Epidermal melanocyte (primary cell): Measurements from ENCODE around the gene CARMIL1.

Experiments used
- DNase-seq: peaks from one replicate; pipeline ENCODE4 v3.0.0; 2011; ENCODE audit warnings: low spot score; ENCODE audit not compliant: insufficient read length

Gene CARMIL1

GRCh38 chr6:25404693-25405169, 125.6 kb downstream of the CARMIL1 start:
- DNase-seq: no peak

GRCh38 chr6:25405442-25405841, 126.3 kb downstream of the CARMIL1 start:
- no peak for DNase-seq

GRCh38 chr6:25407431-25407830, 128.3 kb downstream of the CARMIL1 start:
- no peak for DNase-seq

- DNase-seq: no peak
These were observed 130.9 kb downstream of the CARMIL1 start for GRCh38 chr6:25410102-25410501.

- no peak for DNase-seq
These were observed 132.3 kb downstream of the CARMIL1 start for GRCh38 chr6:25411316-25411950.

- DNase-seq: no peak
These were observed 134.2 kb downstream of the CARMIL1 start for GRCh38 chr6:25413207-25413905.

GRCh38 chr6:25414168-25414567, 135.0 kb downstream of the CARMIL1 start:
- no peak for DNase-seq

- DNase-seq: no peak
These were observed 135.6 kb downstream of the CARMIL1 start for GRCh38 chr6:25414755-25415154.

- DNase-seq: no peak
These were observed 136.1 kb downstream of the CARMIL1 start for GRCh38 chr6:25415274-25415673.

- no peak for DNase-seq
These were observed 136.5 kb downstream of the CARMIL1 start for GRCh38 chr6:25415701-25416100.

- DNase-seq: no peak
These were observed 138.0 kb downstream of the CARMIL1 start for GRCh38 chr6:25417046-25417605.

- no peak for DNase-seq
These were observed 139.4 kb downstream of the CARMIL1 start for GRCh38 chr6:25418454-25419052.

- DNase-seq: no peak
These were observed 140.7 kb downstream of the CARMIL1 start for GRCh38 chr6:25419879-25420278.

- DNase-seq: no peak
These were observed 144.2 kb downstream of the CARMIL1 start for GRCh38 chr6:25423358-25423757.

GRCh38 chr6:25424303-25424702, 145.1 kb downstream of the CARMIL1 start:
- no peak for DNase-seq

- DNase-seq: no peak
These were observed 148.4 kb downstream of the CARMIL1 start for GRCh38 chr6:25427549-25427948.

- DNase-seq: no peak
These were observed 149.7 kb downstream of the CARMIL1 start for GRCh38 chr6:25428758-25429317.

GRCh38 chr6:25431306-25431974, 152.3 kb downstream of the CARMIL1 start:
- DNase-seq: no peak

- no peak for DNase-seq
These were observed 152.8 kb downstream of the CARMIL1 start for GRCh38 chr6:25431975-25432307.

- no peak for DNase-seq
These were observed 155.7 kb downstream of the CARMIL1 start for GRCh38 chr6:25434921-25435320.

GRCh38 chr6:25435416-25435985, 156.3 kb downstream of the CARMIL1 start:
- no peak for DNase-seq
